Measurements from ENCODE around the gene ARHGEF3.

GRCh38 chr3:56825567-56826438 is 24.1 kb upstream of the ARHGEF3 start:
- TF ChIP-seq CTCF (IDR thresholded peaks at IDR 0.05; ENCODE audit: low read length) (no peak), EZH2phosphoT487 (IDR thresholded peaks at IDR 0.05; ENCODE audit: low read length) (no peak)

Data from MM.1S (cell line).